Sciatic nerve (tissue), 2 donors: ENCODE data around the gene PSAPL1. TPM values are rescaled to one million over a fixed set of nuclear protein-coding genes. Genes with fewer than 3 reads are reported as not detected.

ENCODE experiments used
- ATAC-seq: fragments of 200-7000 bp; cut with Tn5 transposase; one replicate; pipeline ENCODE4 v1.9.1; 2020; ENCODE audit warnings: mild to moderate bottlenecking, moderate library complexity
- DNase-seq: peaks from one replicate; pipeline ENCODE4 v3.0.0-alpha.2; 2020; ENCODE audit warnings: low spot score
- intact Hi-C: fragments of 100-400 bp; cut with DNase I; formaldehyde crosslinking; loops from one replicate; pipeline ENCODE4 v1.14.2; 2022
- total RNA-seq: library from RNA; stranded (reverse); fragmentation: NEBNext Ultra II Directional; extraction: Animal tissue kit (Norgen Biotek cat#: 25700); gene quantifications from one replicate; pipeline ENCODE4 v1.2.1, GENCODE V29; 2021
- donor health status: DM: no; HTN: no; CAD: no.
- donor health status: DM: no; HTN: no; CAD: no.

The PSAPL1 gene
- total RNA-seq, 1 donor from 2014 or later: 0.09 TPM

- ATAC-seq (no peak), DNase-seq (no peak)
- intact Hi-C loops: no loop called here
Observed at GRCh38 chr4:7403001-7403400, 31.7 kb downstream of the PSAPL1 start.

GRCh38 chr4:7402526-7402925 lies 32.2 kb downstream of the PSAPL1 start:
- intact Hi-C loops: no loop called here
- ATAC-seq: no peak
- DNase-seq: no peak

DNA sequence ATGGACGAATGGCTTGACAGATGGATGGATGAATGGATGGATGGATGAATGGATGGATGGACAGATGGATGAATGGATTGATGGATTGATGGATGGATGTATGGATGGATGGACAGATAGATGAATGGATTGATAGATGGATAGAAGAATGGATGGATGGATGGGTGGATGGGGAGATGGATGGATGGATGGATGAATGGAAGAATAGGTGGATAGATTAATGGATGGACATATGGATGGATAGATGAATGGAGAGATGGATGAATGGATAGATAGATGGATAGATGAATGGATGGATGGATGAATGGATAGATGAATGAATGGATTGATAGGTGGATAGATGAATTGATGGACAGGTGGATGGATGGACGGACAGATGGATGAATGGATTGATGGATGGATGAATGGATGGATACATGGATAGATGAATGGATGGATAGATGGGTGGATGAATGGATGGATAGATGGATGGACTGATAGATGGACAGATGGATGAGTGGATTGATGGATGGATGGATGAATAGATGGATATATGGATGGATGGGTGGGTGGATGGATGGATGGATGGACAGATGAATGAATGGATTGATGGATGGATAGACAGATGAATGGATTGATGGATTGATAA lies 33.9 kb downstream of the PSAPL1 start:
- intact Hi-C loops: no loop called here
- DNase-seq (no peak), ATAC-seq (no peak)

- DNase-seq: peak; percentile 28
- intact Hi-C loops: no loop called here
- no peak for ATAC-seq
Observed at GRCh38 chr4:7399440-7400234, 35.1 kb downstream of the PSAPL1 start.

DNA sequence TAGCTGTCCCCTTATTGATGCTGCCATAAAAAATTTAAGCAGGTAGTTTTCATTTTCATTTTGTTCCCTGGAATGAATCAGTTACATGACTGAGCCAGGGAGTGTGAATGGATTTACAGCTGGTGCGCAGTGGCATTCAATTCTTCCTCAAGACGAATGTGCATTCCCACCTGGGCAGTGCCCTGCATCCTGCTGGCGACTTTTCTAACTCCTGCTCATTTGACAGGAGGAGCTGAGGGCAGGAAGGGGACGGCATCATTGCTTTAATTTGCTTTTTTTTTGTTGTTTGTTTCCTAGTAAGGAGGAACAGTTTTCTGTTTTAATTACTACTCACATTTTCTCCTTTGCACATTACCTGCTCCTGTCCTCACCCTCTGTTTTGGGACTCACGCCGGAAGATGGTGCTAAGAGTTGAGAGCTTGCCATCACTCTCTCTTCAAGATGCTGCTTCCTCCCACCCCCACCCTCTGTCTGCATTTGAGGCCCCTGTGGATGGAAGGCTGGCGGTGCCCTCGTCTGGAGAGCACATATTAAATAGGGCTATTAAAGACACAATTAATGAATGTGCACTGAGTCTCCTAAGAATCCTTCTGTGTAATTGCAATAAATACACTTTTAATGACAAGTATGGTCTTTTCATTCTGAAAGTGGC lies 35.8 kb downstream of the PSAPL1 start:
- intact Hi-C loops: no loop called here
- DNase-seq: no peak
- no peak for ATAC-seq

DNA sequence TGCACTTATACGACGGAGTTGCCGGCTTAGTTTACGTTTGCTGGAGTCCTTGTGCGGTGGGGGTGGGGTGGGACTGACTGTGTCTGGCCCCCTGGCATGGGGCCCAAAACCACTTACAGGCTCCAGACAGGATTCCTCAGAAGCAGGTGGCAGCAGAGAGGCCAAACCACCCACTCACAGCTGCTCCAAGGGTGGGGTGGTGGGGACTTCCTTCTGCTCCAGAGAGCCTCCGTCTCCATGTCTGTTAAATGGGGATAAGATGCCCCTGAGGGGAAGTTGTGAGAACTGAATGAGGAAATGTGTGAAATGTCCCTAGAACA lies 36.7 kb downstream of the PSAPL1 start:
- peak; percentile 14 for ATAC-seq
- intact Hi-C loops: no loop called here
- peak; percentile 58 for DNase-seq

DNA sequence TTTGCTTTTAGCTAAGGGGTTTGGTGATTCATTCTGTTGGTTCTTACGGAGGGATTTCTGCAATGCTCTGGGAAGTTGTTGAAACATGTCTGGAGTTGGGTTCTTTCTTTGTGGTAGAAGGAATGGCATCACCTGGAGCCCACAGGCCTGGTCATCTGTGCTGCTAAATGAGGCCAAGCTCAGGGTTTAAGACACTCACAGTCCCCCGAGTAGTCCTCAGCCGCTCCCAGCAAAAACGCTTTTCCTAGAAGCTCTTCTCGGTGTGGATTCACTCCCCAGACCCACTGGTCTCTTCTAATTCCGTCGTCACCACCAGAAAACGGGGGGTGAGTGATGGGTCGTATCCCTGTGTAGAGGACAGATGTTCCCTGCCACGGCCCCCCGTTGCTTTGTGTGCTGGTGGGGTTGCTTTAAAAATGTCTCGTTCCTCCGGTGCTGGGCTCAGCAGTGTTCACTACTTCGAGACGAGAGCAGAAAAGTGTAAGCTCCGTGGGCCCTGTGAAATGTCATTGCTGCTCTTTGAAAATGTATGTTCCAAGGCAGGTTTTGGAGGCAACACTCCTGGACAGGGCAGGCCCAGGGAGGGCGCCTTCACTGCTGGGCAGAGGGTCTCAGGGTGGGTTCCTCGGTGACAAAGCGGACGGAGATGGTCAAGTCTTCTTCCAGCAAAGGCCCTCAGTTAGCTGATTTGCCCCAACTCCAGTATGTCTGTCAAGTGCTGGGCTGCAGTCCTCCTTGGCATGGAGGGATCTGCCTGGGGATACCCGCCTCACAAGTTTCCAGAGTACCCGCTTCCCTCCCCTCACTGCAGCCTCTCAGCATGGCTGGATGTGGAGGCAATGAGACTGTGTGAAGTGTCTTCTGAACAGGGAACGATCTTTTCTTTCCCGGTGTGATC lies 37.3 kb downstream of the PSAPL1 start:
- ATAC-seq: no peak
- intact Hi-C loops: no loop called here
- peak; percentile 33 for DNase-seq

DNA sequence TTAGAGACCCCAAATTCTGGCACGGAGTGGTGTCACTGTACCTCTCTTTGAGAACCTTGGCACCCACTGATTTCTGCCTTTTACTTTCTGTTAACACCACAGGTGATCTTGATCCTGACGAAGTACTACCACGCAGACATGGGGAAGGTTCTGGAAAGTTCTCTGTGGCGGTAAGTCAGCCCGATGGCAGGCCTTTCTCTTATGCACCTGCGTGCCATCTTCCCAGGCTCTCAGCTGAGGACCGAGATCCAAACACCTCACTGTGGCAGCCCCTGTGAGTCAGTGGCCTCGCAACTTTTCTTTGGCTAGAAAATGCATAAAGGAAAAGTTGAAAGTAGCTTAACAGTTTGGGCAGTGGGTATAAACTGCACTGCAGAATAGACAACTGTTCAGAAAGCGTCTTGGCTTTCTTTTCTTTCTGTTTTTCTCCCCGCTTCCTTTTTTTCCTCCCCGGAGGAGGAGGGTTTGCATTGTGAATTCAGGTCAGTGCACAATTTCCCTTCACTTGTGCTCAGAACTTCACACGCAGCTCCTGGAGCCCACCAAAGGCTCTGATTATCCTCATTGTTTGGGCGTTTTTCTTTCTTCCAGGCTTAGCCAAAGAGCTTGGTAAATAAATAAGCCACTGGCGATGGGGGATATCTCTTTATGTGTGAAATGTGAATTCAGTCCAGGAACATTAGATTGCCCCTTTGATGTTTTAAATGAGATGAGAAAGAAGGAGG lies 38.4 kb downstream of the PSAPL1 start:
- intact Hi-C loops: no loop called here
- no peak for ATAC-seq
- DNase-seq: peak; percentile 40

DNA sequence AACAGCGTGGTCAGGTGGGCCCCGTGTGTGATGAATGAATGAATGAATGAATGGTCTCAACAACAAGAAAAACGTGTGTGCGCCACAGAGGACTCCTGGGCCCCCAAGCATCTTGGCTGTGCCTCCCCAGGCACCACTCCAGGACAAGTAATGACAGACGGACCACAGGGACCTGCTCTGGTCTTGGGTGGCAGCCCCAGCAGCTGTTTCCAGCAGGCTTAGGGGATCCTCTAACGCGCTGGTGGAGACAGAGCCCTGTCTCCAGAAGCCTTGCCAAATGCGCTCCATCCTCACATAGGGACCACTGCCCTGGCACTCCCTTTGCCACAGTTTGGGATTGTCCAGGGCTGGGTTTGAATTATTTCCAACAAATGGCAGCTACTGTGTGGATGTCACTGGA lies 39.1 kb downstream of the PSAPL1 start:
- DNase-seq: peak; percentile 32
- ATAC-seq: no peak
- intact Hi-C loops: no loop called here

GRCh38 chr4:7394681-7395451 lies 39.9 kb downstream of the PSAPL1 start:
- intact Hi-C loops: no loop called here
- DNase-seq (peak; percentile 44), ATAC-seq (no peak)

DNA sequence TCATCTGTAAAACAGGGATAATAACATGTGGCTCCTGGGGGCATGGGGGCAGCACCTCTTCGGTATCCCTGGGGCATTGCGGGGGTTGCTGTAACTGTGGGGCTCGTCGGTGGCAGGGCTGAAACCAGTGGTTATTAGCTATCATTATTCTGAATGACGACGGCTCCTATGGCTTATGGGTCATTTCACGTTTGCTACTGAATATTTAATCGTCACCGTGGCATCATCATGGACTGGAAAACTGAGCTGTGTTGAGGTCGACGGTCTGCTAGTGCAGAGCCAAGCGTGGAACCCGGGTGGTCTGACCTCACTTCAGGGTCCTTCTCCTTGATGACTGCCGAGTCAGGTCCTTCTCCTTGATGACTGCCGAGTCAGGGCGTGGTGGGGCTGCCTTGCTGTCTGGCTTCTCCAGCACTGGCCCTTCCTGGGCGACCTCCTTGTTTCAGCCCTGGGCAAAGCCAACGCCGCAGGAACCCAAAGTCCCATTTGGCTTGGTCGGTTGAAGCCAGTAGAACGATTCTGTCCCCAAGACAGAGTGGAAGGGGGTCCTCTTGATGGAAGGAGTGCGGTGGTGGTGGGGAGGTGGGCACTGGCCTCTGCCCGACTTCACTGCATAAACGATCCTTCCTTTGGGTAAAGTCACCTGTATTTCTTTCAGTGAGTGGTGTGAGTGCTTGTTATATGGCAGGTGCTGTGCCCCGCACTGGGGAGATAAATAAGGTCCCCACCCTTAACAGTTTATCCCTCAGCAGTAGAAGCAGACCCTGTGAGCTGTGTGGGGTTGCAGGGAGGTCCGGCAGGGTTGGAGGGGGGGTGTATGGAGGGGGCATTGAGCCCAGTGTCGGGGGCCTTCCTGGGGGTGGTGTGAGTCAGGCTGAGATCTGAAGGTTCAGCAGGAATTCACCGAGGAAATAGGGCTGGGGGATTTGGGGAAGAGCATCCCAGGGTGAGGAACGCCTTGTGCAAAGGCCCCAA lies 40.8 kb downstream of the PSAPL1 start:
- DNase-seq (peak; percentile 50), ATAC-seq (no peak)
- intact Hi-C loops: no loop called here

GRCh38 chr4:7392438-7393421 lies 42.0 kb downstream of the PSAPL1 start:
- DNase-seq: peak; percentile 63
- intact Hi-C loops: no loop called here

DNA sequence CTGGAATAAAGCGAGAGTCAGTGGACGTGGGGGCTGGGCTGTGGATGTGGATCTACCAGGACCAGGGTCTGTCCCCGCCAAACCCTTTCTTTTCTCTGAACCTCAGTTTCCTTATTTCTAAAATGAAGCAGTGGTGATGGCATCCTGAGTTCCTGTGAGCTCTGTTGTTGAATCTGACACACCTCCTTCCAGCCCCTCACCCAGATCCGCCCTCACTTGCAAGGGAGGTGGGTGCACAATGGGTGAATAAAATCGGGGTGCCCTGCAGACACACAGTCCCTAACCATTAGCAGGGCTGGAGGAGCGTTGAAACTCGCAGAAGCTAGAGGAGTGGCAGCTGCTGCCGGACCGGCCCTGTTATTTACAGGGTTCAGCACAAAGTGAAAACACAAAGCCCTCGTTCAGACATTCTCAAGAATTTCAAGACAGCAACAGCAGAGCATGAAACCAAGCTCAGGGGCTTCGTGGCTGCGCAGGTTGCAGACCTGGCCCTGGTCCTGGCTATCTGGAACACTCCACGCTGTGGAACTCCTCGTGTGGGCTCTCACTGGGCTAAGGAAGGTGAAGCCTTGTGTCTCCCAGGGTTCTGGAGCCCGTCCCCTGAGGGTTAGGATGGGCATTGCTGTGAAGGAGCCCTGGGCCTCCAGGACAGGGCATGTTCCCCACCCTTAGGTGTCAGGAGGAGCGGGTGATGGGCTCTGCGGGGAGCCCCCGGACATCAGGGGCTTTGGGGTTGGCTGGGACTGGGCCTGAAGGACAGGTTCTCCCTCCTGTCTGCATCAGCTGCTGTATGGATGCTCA lies 42.9 kb downstream of the PSAPL1 start:
- intact Hi-C loops: no loop called here
- DNase-seq (peak; percentile 54), ATAC-seq (peak; percentile 9)

More at GRCh38 chr4:7392438-7393421, 42.0 kb downstream of the PSAPL1 start:
- ATAC-seq: peak; percentile 77

DNA sequence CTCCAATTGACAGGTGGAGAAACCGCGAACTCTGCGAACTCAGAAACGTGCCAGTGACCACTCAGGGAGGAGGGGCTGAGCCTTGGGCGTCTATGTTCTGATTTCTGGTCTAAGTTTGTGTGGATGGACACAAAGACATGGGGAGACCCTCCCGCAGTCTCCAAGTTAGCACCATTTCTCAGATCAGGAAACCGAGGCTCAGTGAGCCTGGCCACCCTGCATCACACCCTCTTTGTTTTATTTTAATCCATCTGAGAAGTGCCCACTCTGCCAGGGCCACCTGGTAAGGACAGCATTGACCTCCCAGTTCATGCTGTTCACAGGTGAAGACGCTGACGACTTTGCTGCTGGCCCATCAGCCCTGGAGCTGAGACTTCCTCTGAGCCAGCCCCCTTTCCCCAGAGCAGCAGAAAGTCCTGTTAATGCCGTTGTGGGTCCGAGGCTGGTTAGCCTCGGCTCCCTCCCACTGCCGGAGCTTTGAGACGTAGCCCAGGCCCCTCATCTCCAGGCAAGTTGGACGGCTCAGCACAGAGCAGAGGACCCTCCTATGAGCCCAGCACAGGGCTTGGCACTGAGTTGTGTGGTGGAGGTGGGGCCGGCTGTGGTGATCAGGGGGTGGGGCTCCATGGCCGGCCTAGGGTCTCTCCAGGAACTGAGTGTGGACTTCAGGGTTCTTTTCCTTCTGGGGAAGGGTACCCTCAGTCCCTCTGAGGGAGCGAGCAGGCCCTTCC lies 43.7 kb downstream of the PSAPL1 start:
- ATAC-seq (no peak), DNase-seq (peak; percentile 50)
- intact Hi-C loops: no loop called here
